HepG2 (cell line): Measurements from ENCODE around the gene TSNAXIP1. TPM values are rescaled to one million over a fixed set of nuclear protein-coding genes. Genes with fewer than 3 reads are reported as not detected.
A peak's percentile ranks its signal among the peaks of the same experiment; 100 is the strongest.

Experiments
- ATM ChIP-seq: fragments of 450-650 bp; IDR thresholded peaks from 2 replicates; pipeline ENCODE4 v1.7.1; 2017; ENCODE audit warnings: mild to moderate bottlenecking, borderline replicate concordance
- CENPT ChIP-seq: sonication (generic); formaldehyde crosslinking; IDR thresholded peaks from 2 replicates; pipeline ENCODE4 v1.8.0; 2022; ENCODE audit warnings: low read depth, mild to moderate bottlenecking, moderate library complexity, missing genetic modification reagents
- FOXJ3 ChIP-seq: sonication (generic); formaldehyde crosslinking; IDR thresholded peaks from 2 replicates; pipeline ENCODE4 v1.4.0; 2020; ENCODE audit warnings: missing genetic modification reagents, mild to moderate bottlenecking, borderline replicate concordance
- GPN1 ChIP-seq: sonication (generic); formaldehyde crosslinking; IDR thresholded peaks from 2 replicates; pipeline ENCODE4 v1.5.1; 2020; ENCODE audit warnings: missing genetic modification reagents, borderline replicate concordance
- KDM6A ChIP-seq: IDR thresholded peaks from 2 replicates; pipeline ENCODE4 v1.6.1; 2016; ENCODE audit warnings: low read depth
- MAFK ChIP-seq, 2 experiments: IDR thresholded peaks in 1 of 2; conservative IDR thresholded peaks in 1 of 2; 2 replicates each; pipeline ENCODE4 v1.6.1; 2011; ENCODE audit warnings: improper control_type of control experiment in 2 of 2, low read length in 2 of 2
- NCOA5 ChIP-seq: sonication (generic); formaldehyde crosslinking; IDR thresholded peaks from 2 replicates; pipeline ENCODE4 v1.4.0; 2020; ENCODE audit warnings: missing genetic modification reagents
- NPAS2 ChIP-seq: sonication (generic); formaldehyde crosslinking; IDR thresholded peaks from 2 replicates; pipeline ENCODE4 v1.8.0; 2022; ENCODE audit warnings: mild to moderate bottlenecking, missing genetic modification reagents, borderline replicate concordance
- RFXANK ChIP-seq: IDR thresholded peaks from 2 replicates; pipeline ENCODE4 v1.6.1; 2016
- SP140L ChIP-seq: sonication (generic); formaldehyde crosslinking; IDR thresholded peaks from 2 replicates; pipeline ENCODE4 v1.4.0; 2020; ENCODE audit warnings: missing genetic modification reagents, borderline replicate concordance
- TBL1XR1 ChIP-seq: fragments of 150-350 bp; IDR thresholded peaks from 2 replicates; pipeline ENCODE4 v1.6.1; 2014; ENCODE audit warnings: borderline replicate concordance, low read length; ENCODE audit not compliant: partially characterized antibody
- TBP ChIP-seq: sonication (generic); formaldehyde crosslinking; IDR thresholded peaks from 2 replicates; pipeline ENCODE4 v1.5.0; 2020; ENCODE audit warnings: missing genetic modification reagents
- TIGD3 ChIP-seq: sonication (generic); formaldehyde crosslinking; IDR thresholded peaks from 2 replicates; pipeline ENCODE4 v1.5.1; 2020; ENCODE audit warnings: mild to moderate bottlenecking, missing genetic modification reagents, borderline replicate concordance
- YY1 ChIP-seq: IDR thresholded peaks from 2 replicates; pipeline ENCODE4 v1.6.1; 2011; ENCODE audit warnings: low read length, low read depth, moderate library complexity, mild to moderate bottlenecking; ENCODE audit not compliant: insufficient read depth, insufficient replicate concordance
- ZMYM2 ChIP-seq: sonication (generic); formaldehyde crosslinking; IDR thresholded peaks from 2 replicates; pipeline ENCODE4 v1.8.0; 2022; ENCODE audit warnings: mild to moderate bottlenecking, missing genetic modification reagents
- ZNF510 ChIP-seq: sonication (generic); formaldehyde crosslinking; IDR thresholded peaks from 2 replicates; pipeline ENCODE4 v1.4.0; 2020; ENCODE audit warnings: low read depth, mild to moderate bottlenecking, missing genetic modification reagents
- ZNF513 ChIP-seq: sonication (generic); formaldehyde crosslinking; conservative IDR thresholded peaks from 2 replicates; pipeline ENCODE4 v1.5.0; 2020; ENCODE audit warnings: missing genetic modification reagents
- ZNF597 ChIP-seq: sonication (generic); formaldehyde crosslinking; IDR thresholded peaks from 2 replicates; pipeline ENCODE4 v1.5.0; 2020; ENCODE audit warnings: missing genetic modification reagents
- ZNF607 ChIP-seq: sonication (generic); formaldehyde crosslinking; IDR thresholded peaks from 2 replicates; pipeline ENCODE4 v1.5.1; 2020; ENCODE audit warnings: missing genetic modification reagents, mild to moderate bottlenecking, borderline replicate concordance
- ZNF614 ChIP-seq: IDR thresholded peaks from 2 replicates; pipeline ENCODE4 v1.6.1; 2018; ENCODE audit warnings: missing biosample characterization, missing genetic modification reagents, inconsistent platforms, borderline replicate concordance
- ZNF816 ChIP-seq: sonication (generic); formaldehyde crosslinking; IDR thresholded peaks from 2 replicates; pipeline ENCODE4 v1.8.0; 2022; ENCODE audit warnings: missing genetic modification reagents, mild to moderate bottlenecking, borderline replicate concordance
- polyA plus RNA-seq, 8 experiments: library from polyadenylated mRNA; depleted of rRNA in 3 of 8; stranded (reverse) in 7 of 8; unstranded in 1 of 8; fragments of >200 nt; fragmentation: Illumina TruSeq in 4 of 8; extraction: Trizol in 4 of 8; gene quantifications; 2 replicates each; pipeline versions ENCODE4 v1.2.1 to v1.2.3, GENCODE V29; 2011 to 2016; ENCODE audit warnings: low read depth in 4 of 8, missing spikeins in 1 of 8, mixed read lengths in 1 of 8; ENCODE audit not compliant: insufficient read depth in 1 of 8
- total RNA-seq, 5 experiments: library from RNA; depleted of rRNA; stranded (reverse); fragments of >200 nt; fragmentation: Illumina TruSeq; extraction: Trizol; gene quantifications; 2 replicates each; pipeline ENCODE4 v1.2.3, GENCODE V29; 2016; ENCODE audit warnings: low read depth in 1 of 5
- TF ChIP-seq, protein P1 (sequence below): sonication (generic); formaldehyde crosslinking; IDR thresholded peaks from 2 replicates; pipeline ENCODE4 v1.4.0; 2020; ENCODE audit warnings: missing genetic modification reagents
- TF ChIP-seq, protein P2 (sequence below): sonication (generic); formaldehyde crosslinking; IDR thresholded peaks from 2 replicates; pipeline ENCODE4 v1.5.0; 2020; ENCODE audit warnings: missing genetic modification reagents

Gene TSNAXIP1
- total and polyA plus RNA-seq, 2 of the 13 experiments (the other 11 are each of a cell fraction or from before 2014, with no cell fraction given) = 0.37 to 0.86 TPM

- TF ChIP-seq, protein P1, sequence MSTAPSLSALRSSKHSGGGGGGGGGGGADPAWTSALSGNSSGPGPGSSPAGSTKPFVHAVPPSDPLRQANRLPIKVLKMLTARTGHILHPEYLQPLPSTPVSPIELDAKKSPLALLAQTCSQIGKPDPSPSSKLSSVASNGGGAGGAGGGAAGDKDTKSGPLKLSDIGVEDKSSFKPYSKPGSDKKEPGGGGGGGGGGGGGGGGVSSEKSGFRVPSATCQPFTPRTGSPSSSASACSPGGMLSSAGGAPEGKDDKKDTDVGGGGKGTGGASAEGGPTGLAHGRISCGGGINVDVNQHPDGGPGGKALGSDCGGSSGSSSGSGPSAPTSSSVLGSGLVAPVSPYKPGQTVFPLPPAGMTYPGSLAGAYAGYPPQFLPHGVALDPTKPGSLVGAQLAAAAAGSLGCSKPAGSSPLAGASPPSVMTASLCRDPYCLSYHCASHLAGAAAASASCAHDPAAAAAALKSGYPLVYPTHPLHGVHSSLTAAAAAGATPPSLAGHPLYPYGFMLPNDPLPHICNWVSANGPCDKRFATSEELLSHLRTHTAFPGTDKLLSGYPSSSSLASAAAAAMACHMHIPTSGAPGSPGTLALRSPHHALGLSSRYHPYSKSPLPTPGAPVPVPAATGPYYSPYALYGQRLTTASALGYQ (CRISPR knock-in tag) = no peak
- TF ChIP-seq, protein P2, sequence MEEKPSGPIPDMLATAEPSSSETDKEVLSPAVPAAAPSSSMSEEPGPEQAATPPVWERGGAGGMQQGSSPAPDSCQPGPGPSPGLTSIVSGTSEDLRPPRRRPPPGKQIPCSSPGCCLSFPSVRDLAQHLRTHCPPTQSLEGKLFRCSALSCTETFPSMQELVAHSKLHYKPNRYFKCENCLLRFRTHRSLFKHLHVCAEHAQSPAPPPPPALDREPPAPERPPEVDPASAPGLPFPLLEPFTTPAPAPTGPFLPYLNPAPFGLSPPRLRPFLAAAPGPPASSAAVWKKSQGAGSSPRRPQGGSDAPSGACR = peak; percentile 68; the same call in 1 of the 2 replicates
- TF ChIP-seq CENPT (no peak), YY1 (peak; percentile 97), TIGD3 (CRISPR knock-in tag) (no peak; the same call in 1 of the 2 replicates), ZNF597 (peak; percentile 90), FOXJ3 (CRISPR knock-in tag) (0 out of 2 replicates have a peak, but pooled peaks have one; percentile 18), SP140L (CRISPR knock-in tag) (no peak), TBP (CRISPR knock-in tag) (peak; percentile 89), KDM6A (CRISPR knock-in tag) (no peak), RFXANK (no peak), ZNF607 (CRISPR knock-in tag) (0 out of 2 replicates have a peak, but pooled peaks have one; percentile 36), GPN1 (peak; percentile 66; the same call in 1 of the 2 replicates), MAFK (conservative IDR thresholded peaks at IDR 0.05 in 1 of 2, IDR thresholded peaks at IDR 0.05 in 1 of 2; ENCODE audit: low read length in 2 of 2) (no peak), NCOA5 (CRISPR knock-in tag) (no peak), NPAS2 (CRISPR knock-in tag) (no peak), ATM (no peak), ZNF510 (CRISPR knock-in tag) (peak; percentile 37; the same call in 1 of the 2 replicates), ZNF816 (no peak), ZMYM2 (CRISPR knock-in tag) (no peak), TBL1XR1 (peak; percentile 55), ZNF614 (CRISPR knock-in tag) (no peak), ZNF513 (CRISPR knock-in tag) (0 out of 2 replicates have a peak, but pooled peaks have one; percentile 19)
These were observed at the start of gene TSNAXIP1, which contains the start of gene RANBP10 (continued) for GRCh38 chr16:67806428-67807147.
